NCI-H446 (cell line): Measurements from ENCODE around the gene CHMP6.

Experiments
- DNase-seq, 2 experiments: peaks; one replicate each; lab custom pipeline; 2025; lab: John Stamatoyannopoulos, UW

Gene CHMP6

DNA sequence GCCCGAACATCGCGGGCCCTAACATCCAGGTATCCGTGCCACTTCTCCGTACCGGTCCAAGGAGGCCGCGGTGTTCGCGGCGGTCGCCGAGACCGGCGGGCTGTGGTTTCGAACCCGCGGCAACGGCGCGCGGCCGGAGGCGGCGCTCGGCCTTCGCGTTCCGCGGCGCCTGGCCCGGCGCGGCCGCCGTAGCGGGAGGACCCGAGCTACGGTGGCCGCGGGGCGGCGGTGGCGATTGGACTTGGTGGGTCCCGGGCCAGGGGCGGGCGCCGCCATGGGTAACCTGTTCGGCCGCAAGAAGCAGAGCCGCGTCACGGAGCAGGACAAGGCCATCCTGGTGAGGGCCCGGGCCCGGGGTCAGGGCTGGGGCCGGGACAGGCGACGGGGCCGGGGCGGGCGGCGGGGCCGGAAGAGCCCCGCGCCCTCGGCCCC lies at the start of gene CHMP6:
Gene CHMP6, plus strand, starts transcription at position 197 of the 432 bp plus-strand sequence. Its CDS starts 78 bp downstream, at position 275.
- DNase-seq: peak in 1 of 2 experiments; percentile 84

DNA sequence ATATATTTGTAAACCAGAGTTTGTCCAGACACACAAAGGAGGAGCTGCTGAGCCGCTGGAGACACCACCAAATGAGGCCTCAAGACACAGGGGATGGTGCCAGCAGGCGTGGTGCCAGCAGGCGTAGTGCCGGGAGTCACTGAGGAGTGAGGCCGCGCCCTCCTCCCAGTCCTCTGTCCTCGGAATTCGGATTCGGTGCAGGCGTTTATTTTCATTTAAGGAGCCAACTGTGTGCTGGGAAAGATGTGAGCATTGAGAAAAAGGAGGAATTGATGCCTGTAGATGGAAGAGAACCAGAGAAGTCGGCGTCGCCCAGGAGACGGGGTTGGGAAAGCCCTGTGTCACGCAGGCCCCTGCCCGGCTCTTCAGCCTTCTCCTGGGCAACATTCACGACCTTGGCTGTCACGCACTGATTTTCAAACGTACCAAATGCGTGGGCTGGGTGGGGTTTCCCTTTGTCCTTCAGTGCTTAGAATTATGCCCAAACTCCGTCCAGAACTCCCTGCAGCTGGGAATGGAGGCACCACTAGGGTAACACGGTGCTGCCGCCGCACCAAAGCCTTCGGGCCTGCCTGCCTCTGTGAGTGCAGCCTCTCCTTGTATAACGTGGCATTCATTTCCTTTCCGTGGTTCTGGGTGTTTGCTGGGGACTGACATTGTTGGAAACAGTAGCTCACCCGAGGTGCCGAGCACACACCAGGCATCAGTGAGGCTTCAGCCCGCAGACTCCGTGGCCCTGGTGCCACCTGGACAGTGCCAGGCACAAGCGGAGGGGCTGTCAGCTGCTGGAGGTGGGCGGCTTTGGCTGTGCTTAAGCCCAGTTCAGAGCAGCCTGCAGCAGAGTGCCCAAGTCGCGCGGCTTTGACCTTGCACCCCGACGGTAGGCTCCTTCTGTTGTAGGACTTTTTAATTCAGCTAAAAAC lies 49.0 kb upstream of the CHMP6 start:
- peak; percentile 88 to 95 for DNase-seq

DNA sequence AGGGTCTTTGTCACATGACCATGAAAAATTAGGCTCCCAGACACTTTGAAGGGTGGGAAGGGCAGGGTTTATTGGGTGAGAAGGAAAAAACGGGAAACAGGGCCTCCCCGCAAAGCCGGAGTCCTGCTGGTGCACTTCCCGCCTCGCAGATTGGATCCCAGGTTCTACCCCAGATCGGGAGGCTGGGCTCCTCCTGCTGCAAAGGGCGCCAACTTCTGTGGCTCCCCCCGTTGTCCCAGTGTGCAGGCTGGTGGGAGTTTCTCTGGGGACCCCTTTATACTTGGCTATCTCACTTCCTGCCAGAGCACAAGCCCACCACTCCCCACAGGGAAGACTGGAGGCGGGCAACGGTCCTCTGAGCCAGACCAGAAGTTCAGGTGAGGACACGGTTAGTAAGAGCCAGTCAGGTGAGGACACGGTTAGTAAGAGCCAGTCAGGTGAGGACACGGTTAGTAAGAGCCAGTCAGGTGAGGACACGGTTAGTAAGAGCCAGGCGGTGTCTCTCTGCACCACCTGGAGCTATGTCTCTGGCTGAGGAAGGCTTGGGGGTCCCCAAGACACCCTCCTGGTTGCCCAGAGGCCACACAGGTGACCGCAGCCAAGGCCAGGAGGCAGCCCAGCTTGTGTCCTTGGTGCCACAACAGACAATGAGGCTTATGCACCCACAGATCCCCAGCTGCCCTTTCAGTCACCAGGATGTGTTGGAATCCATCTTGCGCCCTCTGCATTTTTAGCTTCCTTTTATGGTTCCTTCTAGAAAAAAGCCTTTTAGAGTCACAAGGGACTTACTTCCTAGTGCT lies 48.1 kb upstream of the CHMP6 start:
- no peak for DNase-seq

DNA sequence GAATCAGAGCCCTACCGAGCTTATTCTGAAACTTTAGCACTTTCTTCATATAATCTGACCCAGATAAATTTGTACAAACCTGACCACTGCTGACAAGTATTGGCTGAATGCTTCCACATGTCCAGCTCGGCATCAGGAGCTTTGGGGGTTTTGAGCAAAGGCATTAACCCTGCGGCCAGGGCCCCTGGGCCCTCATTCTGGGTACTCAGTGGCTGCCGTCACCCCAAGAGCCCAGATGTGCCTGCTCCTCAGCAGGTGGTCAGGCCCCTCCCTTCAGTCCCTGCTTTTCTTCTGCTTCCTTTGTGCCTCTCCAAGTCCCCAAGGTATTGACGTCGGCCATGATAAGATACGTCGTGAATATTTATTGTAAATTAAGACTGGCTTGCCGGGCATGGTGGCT lies 47.3 kb upstream of the CHMP6 start:
- no peak for DNase-seq

DNA sequence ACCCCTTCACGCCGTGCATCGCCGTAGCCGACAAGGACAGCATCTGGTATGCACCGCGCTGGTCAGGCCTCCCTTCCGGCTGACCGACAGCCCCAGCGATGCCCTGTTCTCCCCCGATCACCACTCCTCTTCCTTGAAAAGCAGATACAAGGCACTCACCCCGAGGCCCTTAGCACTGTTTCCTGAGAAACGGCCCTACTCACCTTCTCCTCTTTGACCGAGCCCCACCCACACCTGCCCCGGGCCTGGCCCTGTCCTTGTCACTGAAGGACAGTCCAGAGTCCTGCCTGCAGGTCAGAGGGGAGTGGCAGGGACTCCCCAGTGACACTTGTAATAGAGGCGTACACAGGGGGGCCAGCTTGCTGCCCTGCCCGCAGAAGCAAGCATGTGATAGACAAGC lies 45.9 kb upstream of the CHMP6 start:
- DNase-seq: no peak

DNA sequence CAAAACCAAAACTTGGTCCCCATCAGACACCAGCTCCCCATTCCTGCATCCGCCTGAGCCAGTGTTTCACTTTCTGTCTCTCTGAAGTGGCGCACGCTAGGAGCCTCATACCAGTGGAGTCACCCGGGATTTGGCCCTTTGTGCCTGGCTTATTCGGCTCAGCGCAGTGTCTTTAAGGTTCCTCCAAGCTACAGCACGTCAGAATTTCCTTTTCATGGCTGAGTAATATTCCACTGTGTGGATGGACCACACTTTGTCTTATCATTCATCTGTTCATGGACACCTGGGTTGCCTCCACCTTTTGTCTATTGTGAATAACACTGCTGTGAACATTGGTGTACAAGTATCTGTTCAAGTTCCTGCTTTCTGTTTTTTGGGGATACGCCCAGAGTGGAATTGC lies 45.2 kb upstream of the CHMP6 start:
- DNase-seq: no peak

DNA sequence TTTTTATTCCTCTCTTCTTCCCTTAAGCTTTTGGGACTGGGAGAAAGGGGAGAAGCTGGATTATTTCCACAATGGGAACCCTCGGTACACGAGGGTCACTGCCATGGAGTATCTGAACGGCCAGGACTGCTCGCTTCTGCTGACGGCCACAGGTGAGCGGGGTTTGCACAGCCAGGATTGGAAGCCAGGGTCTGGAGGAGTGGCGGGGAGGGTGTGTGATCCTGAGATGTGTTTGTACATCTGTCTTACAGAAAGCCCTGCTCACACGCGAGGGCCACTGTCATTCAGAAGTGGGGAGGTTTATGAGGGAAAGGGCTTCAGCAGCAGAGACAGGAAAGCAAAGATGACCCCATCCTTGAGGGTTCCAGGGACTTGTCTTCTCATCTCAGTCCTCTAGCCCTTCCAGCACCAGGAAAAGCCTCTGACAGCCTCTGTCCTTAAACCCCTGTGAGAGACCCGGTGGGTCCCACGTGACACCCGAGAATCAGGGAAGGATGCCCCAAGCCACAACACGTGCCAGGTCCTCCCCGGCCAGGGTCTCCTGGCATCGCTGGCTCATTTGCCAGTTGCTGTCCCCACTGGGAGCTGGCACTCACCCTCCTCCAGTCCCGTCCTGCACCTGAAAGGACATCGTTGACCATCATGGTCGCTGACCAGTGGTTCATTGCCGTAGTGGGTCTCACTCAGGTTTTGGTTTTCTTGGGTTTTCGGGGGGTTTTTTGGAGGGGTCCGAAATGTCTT lies 44.3 kb upstream of the CHMP6 start:
- no peak for DNase-seq

DNA sequence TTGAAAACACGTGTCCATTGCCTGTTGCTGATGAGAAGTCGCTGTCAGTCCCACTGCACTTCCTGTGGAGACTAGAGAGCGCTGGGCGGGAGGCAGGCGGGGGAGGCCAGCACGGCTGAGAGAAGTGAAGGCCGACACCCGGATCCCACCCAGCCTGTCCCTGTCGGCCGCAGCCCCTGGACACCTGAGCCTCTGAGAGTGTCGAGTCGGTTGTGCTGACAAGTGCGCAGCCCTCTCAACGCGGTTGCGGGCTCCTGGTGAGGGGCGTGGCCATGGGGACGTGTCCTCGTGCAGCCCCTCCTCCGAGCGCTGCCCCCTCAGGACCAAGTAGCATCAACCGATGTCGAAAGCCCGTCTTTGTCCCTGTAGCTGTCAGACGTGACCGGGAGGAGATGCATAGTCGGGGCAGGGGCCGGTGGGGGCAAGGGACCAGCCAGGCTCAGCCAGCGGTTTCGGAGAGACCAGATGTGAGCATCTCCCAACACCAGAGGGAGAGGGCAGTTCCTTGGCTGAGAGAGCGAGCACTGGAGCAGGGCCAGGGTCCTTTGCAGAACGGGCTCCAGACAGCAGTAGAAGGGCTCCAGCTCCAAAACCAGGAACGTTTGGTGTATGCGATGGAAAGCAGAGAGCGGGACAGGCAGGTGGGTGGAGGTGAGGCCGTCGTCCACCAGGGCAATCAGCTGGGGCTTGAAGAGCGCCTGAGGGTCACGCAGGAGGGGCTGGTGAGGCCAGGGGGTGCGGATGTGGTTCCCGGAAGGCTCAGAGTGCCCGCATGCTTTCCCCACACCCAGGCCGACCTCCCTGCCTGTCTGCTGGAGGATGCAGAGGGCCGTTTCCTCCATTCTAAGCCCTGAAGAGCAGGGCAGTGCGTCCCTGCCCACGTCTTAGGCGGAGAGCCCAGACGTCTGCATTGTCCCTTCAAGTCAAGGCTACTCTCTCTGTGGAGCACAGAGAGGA lies 43.3 kb upstream of the CHMP6 start:
- no peak for DNase-seq

DNA sequence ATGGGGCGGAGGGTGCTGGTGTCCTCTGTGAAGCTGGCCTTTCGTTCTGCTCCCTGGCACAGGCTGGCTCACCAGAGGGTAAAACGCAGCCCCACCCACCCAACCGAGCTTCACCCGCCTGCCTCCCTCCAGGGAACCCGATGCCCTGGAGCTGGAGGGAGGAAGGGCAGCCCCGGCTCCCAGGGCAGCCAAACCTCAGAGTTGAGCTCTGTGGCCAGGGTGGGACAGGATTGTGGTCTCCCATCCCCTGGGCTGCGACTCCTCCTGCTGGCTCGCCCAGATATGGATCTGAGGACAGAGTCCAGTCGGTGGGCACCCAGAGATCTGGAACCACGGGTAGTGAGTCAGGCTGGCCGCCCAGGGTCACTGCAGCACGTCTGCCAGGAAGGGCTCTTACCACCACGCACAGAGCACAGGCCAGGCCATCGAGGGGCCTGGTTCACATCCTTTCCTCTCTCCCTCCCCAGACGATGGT lies 42.6 kb upstream of the CHMP6 start:
- no peak for DNase-seq

DNA sequence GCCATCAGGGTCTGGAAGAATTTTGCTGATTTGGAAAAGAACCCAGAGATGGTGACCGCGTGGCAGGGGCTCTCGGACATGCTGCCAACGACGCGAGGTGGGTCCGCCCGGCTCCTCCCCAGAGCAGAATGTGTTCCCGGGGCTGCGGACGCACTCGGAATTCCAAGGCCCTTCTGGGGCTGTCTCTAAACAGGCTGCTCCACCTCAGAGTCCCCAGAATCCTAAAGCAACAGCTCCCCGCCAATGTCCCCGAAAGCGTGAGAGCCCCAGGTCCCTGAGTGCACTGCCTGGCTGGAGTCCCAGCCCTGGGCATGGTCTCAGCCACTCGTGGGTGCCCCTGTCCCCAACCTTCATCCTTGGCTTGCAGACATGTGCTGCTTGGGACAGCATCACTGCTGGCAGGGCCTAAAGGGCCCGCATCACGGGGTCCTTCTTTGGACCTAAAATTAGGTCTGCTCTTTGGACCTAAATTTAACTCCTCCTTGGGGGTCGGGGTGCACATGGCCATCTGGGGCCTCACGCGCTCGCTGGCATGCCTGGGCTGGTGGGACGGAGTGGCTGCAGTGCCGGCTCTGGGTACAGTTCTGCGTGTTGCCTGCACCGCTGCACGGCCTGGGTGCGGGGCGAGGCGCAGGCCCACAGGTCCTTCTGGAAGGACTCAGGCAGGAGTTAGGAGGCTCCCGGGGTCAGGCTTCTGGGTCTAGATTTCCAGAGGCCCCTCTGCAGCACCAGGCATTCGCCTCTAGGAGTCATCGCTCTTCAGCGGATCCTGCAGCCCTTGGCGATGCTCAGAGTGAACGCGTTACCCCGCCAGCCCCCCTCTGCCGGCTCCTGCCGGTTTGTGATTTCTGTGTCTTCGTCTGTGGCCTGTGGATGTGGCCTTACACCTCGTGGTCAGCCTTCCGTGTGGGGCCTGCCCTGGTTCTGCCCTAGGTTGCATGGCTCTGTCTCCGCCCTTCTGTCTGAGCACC lies 41.9 kb upstream of the CHMP6 start:
- no peak for DNase-seq

DNA sequence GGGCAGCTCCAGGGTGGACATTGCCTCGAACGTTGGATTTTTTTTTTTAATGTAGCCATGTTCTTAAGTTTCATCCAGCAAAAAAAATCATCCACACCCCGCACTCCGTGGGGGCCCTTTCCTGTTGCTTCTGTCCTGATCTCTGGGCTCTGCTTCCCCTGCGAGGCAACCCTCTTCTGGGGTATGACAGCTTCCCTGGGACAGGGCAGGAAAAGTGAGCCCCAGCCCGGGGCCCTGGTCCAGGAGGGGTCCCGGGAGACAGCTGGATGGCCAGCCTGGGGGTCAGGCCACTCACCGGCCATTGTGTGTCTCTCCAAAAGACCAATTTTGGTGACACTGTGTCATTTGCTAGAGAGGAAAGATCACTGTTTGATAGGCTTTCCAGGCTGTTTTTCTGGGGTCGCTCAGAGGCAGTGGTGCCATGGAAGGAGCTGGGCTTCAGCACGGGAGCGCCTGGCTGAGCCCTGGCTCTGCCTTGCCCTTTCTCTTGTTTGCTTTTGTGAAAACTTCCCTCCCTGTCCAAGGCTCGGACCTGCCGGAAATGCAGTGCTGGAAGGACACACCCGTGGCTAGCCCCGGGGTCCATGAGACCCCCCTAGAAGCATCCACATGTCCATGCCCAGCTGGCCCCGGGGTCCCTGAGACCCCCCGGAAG lies 41.0 kb upstream of the CHMP6 start:
- DNase-seq: no peak

DNA sequence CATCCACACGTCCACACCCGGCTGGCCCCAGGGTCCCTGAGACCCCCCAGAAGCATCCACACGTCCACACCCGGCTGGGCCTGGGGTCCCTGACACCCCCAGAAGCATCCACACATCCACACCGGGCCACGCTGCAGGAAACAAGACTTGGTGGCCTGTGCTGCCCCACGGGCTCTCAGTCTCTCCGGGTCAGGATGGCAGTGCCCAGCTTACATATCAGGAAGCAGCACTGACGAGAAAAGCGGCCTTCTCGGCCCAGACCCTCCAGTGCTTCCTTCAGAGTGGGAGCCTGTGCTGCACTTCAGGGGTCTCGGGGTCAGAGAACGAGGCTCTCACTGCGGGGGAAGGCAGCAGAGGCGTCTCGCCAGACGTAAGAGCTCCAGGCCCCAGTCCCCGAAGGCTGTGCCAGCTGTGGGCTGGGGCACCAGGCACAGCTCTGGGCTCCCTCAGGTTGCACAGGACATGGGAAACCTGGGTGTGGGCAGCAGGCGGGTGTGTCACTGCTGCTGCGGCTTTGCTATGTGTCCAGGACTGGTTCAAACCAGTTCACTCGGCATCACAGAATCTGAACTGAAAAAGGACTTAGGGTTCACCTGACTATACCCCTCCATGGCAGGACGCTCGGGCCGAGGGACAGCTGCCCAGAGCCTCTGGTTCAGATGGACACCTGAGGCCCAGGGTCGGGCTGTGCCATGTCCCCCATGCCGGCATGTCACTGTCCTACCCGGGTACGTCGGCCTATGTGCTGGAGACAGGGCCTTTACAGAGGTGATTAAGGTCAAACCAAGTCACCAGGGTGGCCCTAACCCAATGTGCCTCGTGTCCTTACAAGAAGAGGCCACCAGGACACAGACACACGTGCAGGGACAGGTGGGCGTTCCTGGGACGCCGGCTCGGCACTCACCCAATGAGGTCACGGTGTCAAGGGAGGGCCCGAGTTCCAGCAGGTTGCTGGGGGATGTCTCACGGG lies 40.2 kb upstream of the CHMP6 start:
- DNase-seq: no peak

DNA sequence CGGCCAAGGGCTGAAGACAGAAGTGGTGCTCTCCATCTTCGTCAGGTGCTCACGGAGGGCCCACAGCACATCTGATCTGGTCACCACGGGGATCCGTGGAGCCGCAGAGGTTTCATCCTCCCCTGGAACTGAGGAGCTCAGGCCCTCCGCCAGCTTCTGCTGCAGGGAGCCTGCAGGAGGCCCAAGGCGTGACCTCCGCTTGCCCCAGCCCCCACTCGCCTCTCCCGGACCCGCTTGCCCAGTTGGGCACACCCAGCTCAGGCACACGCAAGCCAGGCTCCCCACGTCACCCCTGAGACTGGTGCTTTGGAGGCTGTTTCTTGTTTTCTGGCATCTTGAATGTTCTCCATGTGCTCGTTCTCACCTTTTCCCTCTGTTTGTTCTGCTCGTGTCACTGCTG lies 39.4 kb upstream of the CHMP6 start:
- no peak for DNase-seq

DNA sequence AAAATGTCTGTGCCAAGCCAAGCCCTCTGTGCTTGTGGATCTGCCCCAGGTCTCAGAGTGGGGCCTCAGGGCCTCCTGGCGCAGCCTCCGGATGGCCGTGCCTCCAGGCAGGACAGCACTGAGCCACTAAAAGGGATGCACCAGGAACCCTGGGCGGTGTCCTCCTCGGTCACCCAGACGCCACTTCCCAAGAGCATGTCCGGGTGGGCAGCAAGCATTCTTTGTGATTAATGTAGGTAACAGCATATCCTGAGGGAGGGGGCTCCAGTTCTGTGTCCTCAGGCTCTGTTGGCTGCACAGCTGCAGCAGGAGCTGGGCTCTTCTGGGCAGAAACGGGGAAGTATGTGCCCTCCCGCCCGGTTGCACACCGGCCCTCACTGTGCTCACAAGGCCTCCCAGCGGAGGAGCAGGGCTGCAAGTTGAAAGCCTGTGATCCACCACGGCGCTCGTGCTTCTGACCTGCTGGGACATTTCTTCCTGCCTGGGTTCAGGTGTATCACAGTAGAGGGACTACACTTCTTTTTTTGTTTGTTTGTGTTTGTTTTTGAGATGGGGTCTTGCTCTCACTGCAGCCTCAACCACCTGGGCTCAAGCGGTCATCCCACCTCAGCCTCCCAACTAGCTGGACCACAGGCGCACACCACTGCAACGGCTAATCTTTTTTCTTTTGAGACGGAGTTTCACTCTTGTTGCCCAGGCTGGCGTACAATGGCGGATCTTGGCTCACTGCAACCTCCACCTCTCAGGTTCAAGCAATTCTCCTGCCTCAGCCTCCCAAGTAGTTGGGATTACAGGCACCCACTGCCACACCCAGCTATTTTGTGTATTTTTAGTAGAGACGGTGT lies 37.9 kb upstream of the CHMP6 start:
- DNase-seq: no peak

DNA sequence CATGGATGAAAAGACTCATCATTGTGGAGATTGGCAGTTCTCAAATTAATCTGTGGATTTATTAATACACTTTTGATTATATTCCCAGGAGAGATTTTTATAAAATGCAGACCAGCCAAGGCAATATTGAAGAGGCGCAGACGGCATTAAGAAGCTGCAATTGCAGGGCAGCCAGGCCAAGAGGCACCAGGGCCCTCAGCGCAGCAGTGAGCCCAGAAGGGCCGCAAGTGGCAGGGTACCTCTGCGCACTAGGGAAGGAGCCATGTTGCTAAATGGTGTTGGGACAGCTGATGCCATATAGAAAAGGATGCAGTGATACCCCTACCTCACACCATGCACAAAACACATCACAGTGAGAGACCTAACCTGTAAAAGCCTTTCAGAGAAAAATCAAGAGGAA lies 36.6 kb upstream of the CHMP6 start:
- no peak for DNase-seq

DNA sequence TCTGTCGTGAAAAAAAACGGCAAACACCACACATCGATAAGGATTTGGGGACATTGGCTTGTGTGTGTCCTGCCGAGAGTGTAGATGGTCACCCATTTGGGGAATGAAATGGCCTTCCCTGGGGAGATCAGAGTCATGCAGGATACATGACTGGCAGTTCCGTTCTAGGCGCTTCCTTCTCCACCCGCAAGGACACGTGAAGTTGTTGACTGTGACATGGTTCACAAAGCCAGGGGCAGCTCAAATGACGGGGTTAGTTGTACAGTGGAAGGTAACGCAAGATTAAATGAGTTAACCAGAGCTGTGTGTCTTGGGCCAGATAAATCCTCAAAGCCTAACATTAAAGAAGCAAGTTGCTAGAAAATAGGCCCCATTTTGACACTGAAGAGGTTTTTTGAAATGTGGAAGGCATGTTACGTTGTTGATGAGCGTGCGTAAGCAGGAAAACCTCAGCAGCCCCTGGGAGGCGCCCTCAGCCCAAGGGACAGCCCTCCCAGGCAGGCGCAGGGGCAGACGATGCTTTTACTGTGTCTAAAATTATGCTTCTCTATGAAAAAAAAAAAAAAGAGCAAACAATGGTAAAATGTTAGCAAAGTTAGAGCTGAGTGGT lies 35.9 kb upstream of the CHMP6 start:
- DNase-seq: no peak
